GM19193 (cell line): ENCODE measurements around the gene DNAH1.

Experiments used
- POLR2A ChIP-seq: IDR thresholded peaks from 4 replicates; pipeline ENCODE4 v1.6.1; 2011; ENCODE audit not compliant: insufficient read depth, insufficient read length; ENCODE audit errors: extremely low read depth

Gene DNAH1

DNA sequence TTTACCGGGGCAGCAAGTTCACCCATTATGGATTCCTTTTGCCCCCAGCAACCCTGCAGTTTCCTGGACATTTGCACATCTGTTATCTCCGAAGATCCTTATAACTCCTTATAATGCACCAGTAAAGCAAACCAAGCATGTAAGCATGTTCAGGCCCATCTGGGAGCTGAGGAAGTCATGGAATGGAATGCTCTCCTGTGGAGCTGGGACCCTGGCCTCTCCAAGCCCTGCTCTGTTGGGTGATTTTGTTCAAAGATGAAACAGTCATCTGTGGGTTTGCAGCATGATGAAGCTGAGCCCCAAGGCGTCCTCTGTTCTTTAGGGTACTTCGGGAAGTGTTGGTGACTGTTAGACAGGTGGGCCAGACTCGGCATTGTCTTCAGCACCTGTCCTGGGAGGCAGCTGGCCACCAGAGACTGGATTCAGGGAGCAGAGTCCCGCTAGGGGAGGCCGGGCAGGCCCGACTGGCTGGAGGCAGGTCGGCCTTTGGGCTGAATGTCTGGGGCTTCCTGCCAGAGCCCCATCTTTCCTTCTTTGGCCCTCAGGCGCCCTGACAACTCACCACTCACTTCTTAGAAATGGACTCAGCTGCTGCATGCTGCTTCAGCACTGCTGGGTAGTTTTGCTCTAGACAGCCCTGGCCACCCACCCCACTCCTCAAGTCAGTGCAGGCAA lies 3.9 kb downstream of the DNAH1 start:
- no peak for TF ChIP-seq POLR2A

DNA sequence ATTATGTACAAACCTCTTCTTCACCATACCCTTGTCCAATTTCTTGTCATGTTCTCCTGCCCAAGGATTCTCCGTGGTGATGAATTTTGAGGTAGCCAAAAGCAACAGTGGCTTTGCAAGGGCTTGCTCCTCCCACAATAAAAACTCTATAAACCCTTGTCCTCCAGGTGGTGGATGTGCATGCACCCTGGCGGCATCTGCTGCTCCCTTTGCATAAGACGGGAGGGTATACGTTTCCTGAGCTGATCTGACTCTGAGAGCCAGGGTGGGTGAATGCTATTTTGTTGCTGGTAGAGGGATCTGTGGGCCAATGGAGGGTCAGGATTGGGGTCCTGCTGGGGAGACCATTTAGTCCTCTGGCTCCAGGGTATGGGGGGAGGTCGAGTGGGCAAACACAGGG lies 5.4 kb downstream of the DNAH1 start:
- no peak for TF ChIP-seq POLR2A

DNA sequence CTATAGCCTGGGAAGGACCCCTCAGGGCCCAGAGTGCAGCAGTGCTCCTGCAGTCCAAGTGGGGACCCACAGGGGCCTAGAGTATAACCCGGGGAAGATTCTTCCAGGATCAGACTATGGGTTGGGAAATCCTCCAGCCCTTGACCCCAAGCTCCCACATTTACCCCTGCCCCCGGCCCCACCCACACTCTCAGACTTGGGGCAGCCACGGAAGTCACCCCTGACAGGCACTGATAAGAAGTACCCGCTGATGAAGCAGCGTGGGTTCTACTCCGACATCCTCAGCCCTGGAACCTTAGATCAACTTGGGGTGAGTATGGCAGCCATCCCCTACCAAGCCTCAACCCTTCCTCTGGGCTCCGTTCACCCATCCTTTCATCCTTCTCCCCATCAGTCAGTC lies 6.3 kb downstream of the DNAH1 start:
- TF ChIP-seq POLR2A: no peak

DNA sequence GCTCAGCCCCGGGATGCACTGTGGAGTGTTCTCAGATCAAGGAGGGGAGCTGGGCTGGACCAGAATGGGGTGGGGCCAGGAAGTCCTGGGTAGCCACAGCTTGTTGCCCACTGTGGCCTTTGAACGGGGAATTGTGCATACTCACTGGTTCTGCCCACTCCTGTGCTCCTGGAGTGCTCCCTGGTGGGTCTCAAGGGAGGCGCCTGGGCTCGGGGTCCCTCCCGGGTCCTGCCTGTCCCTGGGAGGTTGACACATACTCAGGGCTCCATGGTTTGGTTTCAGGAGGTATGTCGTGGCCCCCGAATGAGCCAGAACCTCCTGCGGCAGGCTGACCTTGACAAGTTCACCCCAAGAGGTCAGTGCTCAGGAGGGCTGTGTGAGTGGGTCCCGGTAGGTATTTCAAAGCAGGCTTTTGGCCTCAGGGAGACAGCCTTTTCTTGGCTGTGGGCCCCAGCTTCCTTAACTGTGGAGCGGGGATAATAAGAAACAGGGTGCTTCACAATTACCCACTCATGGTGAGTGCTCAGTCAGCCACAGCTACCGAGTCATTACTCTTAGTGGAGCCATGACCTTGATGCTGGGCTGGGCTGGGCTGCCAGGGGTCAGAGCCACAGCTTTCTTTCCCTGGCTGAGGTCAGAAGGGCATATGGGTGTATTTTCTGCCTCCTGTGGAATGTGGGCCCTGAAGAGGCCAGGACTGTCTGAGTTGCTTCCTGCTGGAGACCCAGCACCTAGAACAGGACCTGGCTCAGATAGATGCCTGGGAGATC lies 7.6 kb downstream of the DNAH1 start:
- TF ChIP-seq POLR2A: no peak

DNA sequence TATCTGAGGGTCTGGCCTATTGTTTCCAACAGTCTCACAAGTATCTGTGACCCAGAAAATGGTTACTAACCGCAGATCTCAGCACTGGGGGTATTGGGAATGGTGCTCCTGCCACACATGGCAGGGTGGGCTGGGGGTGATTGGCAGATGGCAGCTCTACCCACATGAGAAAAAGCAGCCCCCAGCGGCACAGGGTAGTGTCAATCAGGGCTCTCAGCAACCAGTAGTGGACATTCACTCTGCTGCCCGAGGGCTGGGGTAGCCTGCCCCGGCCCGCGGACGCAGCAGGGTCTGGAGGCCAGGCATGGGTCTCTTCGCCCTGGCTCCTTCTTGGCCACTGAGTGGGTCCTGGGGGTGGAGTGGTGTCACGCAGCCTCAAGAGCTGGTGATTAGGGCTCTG lies 8.6 kb downstream of the DNAH1 start:
- no peak for TF ChIP-seq POLR2A

DNA sequence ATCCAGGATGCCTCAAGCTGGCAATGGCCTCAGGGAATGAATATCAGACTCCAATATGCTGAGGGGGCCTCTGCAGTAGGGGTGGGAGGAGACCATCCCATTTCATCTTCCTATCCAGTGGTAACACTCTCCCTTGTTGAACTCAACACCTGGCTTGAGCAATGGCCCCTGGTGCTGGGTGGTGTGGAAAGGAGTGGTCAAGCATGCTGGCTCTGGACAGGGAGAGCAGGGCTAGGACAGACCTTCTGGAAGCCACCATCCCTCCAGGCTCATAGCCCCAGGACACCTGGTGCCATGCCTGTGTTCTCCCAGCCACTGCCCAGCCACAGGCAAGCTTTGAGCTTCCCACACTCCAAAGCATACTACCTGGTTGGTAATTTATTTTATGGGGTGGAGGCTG lies 9.6 kb downstream of the DNAH1 start:
- no peak for TF ChIP-seq POLR2A

DNA sequence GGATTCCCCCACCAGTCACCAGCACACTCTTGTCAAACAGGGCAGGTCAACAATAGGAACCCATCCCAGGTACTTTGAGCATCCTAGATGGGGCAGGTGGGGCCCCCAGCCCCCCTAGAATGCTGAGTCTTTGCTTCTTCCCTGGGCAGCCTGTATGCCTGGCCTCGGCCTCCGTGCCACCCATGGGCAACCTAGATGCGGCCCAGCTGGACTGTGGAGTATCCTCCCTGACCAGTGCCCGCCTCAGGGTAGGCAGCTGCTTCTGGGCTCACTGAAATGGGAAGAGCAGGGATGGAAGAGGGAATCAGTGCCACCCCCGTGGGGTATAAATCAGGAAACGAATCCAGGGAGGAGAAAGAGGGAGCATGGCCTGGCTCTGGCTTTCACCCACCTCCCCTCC lies 10.9 kb downstream of the DNAH1 start:
- TF ChIP-seq POLR2A: no peak

DNA sequence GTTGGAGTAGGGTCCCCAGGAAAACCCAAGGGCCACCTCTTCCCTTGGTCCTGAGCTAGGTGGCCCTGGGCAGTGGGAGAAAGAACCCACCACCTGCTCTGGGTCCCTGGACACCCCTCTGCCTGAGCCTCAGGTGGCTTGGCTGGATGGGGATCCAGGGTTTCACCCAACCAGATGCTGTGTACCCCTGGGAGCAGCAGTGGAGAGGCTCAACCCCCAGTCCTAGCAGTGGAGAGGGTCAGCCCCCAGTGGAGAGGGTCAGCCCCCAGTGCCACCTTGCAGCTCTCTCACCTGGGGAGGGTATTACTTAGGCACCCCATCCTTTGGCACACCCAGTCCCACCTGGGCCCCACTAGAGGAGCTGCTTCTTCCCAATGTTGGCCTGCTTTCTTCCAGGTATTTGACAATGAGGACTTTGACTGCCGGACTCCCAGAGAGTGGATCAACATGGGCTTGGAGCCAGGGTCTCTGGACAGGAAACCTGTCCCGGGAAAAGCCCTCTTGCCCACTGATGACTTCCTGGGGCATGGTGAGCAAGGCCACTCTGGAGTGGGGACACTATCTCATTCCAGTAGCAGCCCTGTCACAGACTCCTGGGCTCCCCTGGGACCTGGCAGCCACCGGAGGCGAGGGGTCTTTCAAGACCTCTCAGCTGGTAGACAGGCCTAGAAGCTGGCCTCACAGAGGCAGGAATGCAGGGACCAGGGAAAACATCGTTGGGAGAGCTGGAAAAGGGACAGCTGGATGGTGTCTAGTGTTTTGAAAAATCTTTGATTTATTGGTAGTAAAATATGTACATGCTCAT lies 11.6 kb downstream of the DNAH1 start:
- TF ChIP-seq POLR2A: no peak

DNA sequence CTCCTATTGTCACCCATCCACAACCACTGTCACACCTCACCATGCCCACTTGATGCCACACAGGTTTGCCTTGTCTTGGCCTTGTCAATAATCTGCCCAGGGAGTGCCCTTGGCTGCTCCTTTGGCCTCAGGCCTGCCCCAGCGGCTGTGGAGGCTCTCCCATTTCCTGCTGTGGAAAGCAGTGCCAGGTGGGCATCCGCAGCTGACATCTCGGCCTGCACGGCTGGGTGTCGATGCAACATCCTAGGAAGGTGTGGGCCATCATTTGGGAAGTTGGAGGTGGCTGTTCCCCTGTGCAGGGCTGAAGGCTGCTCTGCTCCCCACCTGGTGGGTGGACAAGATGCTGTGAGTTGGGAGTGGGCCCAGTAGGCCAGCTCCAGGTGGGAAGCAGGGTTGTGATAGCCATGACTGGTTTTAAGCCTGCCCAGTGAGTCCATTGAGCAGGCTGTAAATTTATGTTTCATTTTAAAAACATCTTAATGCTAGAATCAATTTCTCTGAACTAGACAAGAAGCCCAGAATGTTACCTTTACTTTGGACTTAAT lies 12.5 kb downstream of the DNAH1 start:
- TF ChIP-seq POLR2A: no peak

DNA sequence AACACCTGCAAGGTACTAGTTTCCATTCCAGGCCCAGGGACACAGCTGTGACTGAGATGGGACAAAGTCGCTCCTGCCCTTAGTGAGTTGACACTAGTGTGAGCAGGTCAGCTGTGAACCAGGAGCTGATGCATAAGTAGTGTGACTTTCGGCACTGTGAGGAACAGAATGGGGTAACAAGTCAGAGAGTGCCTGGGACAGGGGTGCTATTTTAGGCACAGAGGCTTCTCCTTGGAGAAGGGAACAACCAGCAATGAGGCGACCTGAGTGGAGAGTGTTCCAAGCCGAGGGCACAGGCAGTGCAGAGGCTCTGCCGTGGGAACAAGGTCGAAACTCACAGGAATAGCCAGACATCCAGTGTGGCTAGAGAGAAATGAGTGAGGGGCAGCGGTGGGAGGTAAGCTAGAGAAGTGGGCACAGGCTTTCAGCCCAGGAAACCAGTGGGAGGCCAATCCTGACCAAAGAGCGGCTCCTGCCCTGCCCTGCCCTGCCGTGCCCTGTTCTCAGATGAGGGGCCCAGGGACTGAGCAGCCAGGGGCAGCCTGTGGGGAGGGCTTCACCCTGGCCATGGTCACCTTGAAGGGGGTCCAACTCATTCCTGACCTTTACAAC lies 14.2 kb downstream of the DNAH1 start:
- TF ChIP-seq POLR2A: no peak

DNA sequence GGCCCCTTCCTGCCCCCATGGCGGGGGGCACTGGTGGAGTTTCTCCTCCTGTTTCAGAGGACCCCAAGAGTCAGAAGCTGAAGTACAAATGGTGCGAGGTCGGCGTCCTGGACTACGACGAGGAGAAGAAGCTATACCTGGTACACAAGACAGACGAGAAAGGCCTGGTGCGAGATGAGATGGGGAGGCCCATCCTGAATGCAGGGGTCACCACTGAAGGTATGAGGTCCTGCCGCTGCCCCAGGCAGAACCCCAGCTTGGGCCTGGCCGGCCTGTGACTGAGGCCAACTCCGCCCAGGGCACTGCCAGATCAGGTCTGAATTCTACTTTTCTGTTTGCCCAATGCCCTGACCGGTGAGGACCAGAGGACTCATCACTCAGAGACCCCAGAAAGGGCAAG lies 15.0 kb downstream of the DNAH1 start:
- TF ChIP-seq POLR2A: no peak

DNA sequence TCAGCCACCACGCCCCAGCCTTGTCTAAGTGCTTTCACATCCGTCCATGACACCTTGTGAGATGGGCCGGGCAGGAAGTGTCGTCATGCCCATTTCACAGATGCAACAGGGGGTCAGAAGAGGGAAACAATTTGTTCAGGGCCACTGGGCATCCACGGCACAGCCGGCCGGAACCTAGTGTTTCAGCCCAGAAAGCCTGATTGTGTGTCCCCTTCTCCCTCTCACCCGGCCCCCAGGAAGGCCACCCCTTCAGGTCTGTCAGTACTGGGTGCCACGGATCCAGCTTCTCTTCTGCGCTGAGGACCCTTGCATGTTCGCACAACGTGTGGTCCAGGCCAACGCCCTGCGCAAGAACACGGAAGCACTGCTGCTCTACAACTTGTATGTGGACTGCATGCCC lies 15.8 kb downstream of the DNAH1 start:
- no peak for TF ChIP-seq POLR2A

DNA sequence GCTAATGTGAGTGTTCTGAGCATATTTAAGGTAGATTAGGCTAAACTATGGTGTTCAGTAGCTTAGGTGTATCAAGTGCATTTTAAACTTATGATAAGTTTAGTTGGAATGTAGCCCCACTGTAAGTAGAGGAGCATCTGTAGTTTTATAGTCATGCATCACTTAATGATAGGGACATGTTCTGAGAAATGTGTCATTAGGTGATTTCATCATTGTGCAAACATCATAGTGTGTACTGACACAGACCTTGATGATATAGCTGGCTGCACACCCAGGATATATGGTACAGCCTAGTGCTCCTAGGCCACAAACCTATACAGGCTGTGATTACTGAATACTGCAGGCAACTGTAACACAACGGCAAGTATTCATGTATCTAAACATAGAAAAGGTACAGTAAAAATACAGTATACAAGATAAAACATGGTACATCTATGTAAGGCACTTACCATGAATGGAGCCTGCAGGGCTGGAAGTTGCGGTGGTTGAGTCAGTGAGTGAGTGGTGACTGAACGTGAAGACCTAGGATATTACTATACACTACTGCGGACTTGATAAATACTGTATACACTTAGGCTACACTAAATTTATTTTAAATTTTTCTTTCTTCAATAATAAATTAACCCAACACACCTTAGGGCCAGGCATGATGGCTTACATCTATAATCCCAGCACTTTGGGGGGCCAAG lies 17.9 kb downstream of the DNAH1 start:
- TF ChIP-seq POLR2A: no peak

DNA sequence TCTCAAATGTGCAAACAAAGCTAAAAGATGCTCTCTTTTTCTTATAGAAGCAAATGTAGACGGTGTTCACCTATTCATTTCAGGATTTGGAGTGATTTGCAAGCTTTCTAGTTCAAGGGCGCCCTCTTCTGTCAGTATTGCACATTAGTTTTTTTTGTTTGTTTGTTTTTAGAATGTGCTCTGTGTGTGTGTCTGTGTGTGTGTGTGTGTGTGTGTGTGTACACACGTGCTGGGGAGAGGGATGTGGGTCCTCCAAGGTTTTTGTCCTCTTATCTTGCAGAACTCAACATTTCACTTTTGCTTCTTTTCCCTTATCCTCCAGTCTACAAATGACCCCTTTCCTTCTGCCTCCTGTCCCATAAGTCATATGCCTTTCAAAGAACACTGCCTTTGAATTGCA lies 23.5 kb downstream of the DNAH1 start:
- TF ChIP-seq POLR2A: no peak
